ENCODE data around the gene MYL5.

The MYL5 gene

DNA sequence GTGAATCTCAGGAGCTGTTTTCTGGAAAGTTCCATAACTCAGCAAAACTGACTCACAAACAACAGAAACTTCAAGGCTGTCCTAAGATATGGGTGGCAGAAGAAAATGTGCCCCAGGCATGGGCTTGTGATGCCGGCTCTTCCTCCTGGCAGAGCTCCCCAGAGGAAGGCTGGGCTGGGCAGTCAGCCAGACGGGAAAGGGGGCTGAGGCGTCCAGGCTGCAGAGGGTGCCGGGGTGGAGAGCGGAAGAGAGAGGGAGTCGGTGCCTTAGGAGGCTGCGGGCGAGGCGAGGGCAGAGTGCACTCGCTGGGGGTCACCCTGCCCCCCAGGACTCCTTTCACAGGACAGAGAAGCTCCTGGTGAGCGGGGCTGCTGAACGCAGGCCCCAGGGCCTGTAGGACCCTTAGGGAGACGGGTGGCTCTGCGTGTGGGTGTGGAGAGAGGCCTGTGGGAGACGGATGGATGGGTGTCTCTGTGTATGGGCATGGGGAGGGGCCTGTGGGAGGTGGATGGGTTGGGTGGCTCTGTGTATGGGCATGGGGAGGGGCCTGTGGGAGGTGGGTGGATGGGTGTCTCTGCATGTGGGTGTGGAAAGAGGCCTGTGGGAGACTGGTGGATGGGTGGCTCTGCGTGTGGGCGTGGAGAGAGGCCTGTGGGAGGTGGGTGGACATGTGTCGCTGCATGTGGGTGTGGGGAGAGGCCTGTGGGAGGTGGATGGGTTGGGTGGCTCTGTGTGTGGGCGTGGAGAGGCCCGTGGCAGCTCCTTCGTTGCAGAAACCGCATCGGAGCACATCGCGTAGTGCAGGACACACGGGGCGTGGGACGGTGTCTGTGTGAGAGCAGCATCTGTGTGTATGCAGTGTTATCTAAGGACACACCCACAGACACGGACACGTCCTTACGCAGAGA, 47.2 kb downstream of the MYL5 start:
- in situ Hi-C loops (cut with HindIII; ENCODE audit: low sequenced_read_pairs): no loop called here
- no peak overlapping the region for H3K4me3 ChIP-seq (ENCODE audit: low read depth, low read length)
- TF ChIP-seq, protein P1, sequence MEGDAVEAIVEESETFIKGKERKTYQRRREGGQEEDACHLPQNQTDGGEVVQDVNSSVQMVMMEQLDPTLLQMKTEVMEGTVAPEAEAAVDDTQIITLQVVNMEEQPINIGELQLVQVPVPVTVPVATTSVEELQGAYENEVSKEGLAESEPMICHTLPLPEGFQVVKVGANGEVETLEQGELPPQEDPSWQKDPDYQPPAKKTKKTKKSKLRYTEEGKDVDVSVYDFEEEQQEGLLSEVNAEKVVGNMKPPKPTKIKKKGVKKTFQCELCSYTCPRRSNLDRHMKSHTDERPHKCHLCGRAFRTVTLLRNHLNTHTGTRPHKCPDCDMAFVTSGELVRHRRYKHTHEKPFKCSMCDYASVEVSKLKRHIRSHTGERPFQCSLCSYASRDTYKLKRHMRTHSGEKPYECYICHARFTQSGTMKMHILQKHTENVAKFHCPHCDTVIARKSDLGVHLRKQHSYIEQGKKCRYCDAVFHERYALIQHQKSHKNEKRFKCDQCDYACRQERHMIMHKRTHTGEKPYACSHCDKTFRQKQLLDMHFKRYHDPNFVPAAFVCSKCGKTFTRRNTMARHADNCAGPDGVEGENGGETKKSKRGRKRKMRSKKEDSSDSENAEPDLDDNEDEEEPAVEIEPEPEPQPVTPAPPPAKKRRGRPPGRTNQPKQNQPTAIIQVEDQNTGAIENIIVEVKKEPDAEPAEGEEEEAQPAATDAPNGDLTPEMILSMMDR (IDR thresholded peaks at IDR 0.05; ENCODE audit: low read depth, low read length): no peak
- no peak for DNase-seq (ENCODE audit: low read depth, low spot score)

GRCh38 chr4:722169-722725, 47.9 kb downstream of the MYL5 start:
- in situ Hi-C loops (cut with HindIII; ENCODE audit: low sequenced_read_pairs): no loop called here
- DNase-seq (ENCODE audit: low read depth, low spot score): no peak
- no peak overlapping the region for H3K4me3 ChIP-seq (ENCODE audit: low read depth, low read length)
- TF ChIP-seq, protein P1 (IDR thresholded peaks at IDR 0.05; ENCODE audit: low read depth, low read length): no peak

GRCh38 chr4:722851-723360, 48.6 kb downstream of the MYL5 start:
- H3K4me3 ChIP-seq (ENCODE audit: low read depth, low read length): no peak overlapping the region
- no peak for DNase-seq (ENCODE audit: low read depth, low spot score)
- in situ Hi-C loops (cut with HindIII; ENCODE audit: low sequenced_read_pairs): no loop called here
- TF ChIP-seq, protein P1 (IDR thresholded peaks at IDR 0.05; ENCODE audit: low read depth, low read length): no peak

GRCh38 chr4:723751-724530, 49.6 kb downstream of the MYL5 start:
- no peak for DNase-seq (ENCODE audit: low read depth, low spot score)
- TF ChIP-seq, protein P1 (IDR thresholded peaks at IDR 0.05; ENCODE audit: low read depth, low read length): no peak
- in situ Hi-C loops (cut with HindIII; ENCODE audit: low sequenced_read_pairs): no loop called here
- no peak overlapping the region for H3K4me3 ChIP-seq (ENCODE audit: low read depth, low read length)

GRCh38 chr4:725391-726234, 51.3 kb downstream of the MYL5 start:
- TF ChIP-seq, protein P1 (IDR thresholded peaks at IDR 0.05; ENCODE audit: low read depth, low read length): no peak
- in situ Hi-C loops (cut with HindIII; ENCODE audit: low sequenced_read_pairs): no loop called here
- no peak overlapping the region for H3K4me3 ChIP-seq (ENCODE audit: low read depth, low read length)

More at GRCh38 chr4:725391-726234, 51.3 kb downstream of the MYL5 start:
- no peak for DNase-seq (ENCODE audit: low read depth, low spot score)
